Measurements from ENCODE around the gene ADORA2A. TPM values are rescaled to one million over a fixed set of nuclear protein-coding genes. Genes with fewer than 3 reads are reported as not detected.

ADORA2A gene
- total RNA-seq, 1 donor from 2014 or later = 17.9 TPM

DNA sequence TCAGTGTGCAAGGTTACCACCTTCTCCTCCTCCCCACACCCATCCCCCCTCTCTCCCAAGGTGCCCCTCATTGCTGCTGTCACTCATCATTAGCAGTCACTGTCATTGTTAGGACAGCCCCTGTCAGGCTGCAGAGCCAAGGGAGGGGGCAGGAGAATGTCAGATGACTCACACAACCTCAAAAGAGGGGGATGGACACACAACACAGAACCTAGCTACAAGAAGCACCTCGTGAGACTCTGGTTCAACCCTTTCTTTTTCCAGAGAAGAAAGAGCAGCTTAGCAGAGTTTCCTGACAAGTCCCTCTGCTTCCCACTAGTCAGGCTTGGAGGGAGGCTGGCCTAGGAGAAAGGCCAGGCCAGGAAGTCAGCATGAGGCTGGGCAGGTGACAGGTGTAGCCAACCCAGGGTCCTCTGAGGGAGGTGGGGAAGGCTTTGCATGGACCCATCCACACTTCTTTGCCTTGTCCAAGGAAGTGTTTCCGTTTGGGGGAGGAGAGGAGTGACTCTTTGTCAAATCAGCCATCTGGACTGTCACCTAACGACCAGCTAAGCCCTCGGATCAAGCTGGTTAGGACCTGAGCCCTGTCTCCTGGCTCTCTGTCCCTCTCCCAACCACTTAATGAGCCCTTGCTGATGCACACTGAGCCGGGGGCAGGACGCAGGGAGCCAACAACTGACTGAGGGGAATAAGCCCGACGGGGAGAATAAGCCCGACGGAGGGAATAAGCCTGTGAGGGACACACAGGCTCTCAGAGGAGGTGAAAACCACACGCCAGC is 18.3 kb downstream of the ADORA2A start:
- intact Hi-C loops (cut with micrococcal nuclease) = no loop called here

DNA sequence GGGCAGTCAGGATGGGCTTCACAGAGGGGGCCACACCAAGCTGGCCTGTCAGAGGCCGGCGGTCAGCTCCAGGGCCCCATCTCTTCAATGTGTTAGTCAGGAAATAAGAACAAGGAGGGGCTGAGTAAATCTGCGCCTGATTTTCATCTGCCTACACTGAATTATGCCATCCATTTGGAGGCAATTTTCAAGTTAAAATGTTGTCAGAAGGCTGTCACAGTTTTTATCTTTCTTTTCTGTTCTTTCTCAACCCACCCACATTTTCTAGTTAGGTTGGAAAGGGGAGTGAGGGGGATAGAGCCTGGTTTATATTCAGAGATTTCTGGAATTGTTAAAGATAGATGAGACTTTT is 18.8 kb downstream of the ADORA2A start:
- intact Hi-C loops (cut with micrococcal nuclease) = no loop called here

DNA sequence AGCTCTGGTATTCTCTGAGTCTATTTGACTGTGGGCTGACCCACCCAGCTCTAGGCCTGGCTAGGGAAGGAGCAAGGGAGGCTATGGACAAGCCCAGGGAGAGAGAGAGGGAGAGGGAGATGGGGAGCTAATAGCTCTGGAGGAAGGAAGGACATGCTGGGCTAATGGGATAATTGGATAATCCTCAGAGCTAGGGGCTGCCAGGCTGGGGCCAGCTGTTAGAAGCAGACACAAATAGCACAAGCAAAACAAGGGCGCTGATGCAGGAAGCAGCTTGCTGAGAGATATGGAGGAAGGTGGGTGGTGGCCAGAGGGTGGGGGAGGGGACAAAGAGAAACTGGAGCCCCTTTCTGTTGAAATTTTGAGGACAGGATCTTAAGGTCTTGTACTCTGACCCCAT is 23.2 kb downstream of the ADORA2A start:
- intact Hi-C loops (cut with micrococcal nuclease) = no loop called here

GRCh38 chr22:24451162-24451561 is 23.8 kb downstream of the ADORA2A start:
- intact Hi-C loops (cut with micrococcal nuclease) = no loop called here

GRCh38 chr22:24453853-24454252 is 26.5 kb downstream of the ADORA2A start:
- intact Hi-C loops (cut with micrococcal nuclease) = no loop called here

- intact Hi-C loops (cut with micrococcal nuclease) = no loop called here
These were observed 27.6 kb downstream of the ADORA2A start for GRCh38 chr22:24455039-24455438.

DNA sequence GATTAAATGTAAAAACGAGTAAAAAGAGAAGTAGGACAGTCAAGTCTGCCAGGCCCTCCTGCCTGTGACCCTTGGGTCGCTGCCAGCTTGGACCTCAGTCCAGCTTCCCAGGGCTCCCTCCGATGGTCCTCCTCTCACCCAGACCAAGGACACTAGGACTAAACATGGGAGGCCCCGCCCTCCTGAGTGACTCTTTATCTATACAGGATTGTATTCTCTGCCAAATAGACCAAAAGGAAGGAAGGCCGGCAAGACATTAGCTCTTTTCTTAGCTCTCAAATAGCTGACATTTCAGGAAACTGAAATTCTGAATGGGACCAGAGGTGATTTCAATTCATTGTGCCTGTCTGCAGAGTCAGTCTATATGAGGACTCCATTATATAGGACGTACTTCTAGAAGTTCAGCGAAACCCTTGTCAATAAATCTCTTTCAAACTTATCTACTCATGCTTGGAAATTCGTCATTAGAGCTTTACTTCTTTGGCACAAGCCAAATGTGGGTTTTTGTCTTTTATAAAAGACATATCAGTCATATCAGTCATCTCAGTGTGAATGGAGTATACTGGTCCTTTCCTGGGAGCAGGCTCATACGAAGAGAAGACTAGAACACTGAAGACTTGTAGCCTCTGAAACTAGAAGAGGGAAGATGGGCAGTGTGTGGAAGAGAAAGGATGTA is 28.5 kb downstream of the ADORA2A start:
- intact Hi-C loops (cut with micrococcal nuclease) = no loop called here

GRCh38 chr22:24457894-24458420 is 30.6 kb downstream of the ADORA2A start:
- intact Hi-C loops (cut with micrococcal nuclease) = no loop called here

DNA sequence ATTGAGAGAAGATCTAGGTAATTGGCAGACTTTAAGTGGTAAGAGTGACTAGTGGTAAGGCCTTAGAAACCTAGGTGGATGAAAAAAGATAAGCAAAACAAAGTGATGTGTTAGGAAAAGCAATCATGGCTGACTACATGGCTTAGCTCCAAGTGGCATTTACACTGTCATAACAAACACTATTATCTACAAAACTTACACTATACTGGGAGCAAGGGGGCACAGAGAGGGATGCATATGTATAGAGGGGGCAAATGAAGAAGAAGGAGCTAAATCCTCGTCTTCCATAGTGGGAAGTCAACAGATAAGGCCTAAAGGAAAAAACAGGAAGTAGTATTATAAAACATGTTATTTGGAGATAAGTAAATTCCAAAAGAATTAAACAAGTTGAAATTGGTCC is 32.5 kb downstream of the ADORA2A start:
- intact Hi-C loops (cut with micrococcal nuclease) = no loop called here

- intact Hi-C loops (cut with micrococcal nuclease) = no loop called here
These were observed 33.2 kb downstream of the ADORA2A start for GRCh38 chr22:24460418-24461089.

DNA sequence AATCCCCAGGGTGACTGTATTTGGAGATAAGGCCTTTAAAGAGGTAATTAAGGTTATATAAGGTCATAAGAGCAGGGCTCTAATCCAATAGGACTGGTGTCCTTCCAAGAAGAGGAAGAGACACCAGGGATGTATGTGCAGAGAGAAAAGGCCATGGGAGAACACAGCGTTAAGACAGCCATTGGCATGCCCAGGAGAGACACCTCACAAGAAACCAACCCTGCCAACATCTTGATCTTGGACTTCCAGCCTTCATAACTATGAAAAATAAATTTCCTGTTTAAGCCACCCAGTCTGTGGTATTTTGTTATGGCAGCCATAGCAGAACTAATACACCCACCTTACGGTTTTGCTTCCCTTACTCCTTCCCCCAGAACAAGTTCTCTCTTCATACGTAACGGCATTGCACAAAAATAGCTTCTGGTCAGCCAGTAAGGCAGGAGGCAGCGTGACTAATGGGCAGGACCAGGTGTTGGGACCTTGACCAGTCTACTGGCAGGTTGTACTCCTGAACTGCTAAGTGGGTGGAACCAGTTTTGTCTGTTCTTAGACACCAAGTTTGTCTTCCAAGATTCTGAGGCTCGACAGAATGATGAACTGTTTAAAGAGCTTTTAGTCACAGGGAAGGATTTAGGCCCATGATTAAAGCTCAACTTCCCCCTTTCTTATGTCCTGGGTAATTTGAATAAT is 35.8 kb downstream of the ADORA2A start:
- intact Hi-C loops (cut with micrococcal nuclease) = no loop called here

- intact Hi-C loops (cut with micrococcal nuclease) = no loop called here
These were observed 38.2 kb downstream of the ADORA2A start for GRCh38 chr22:24465566-24465965.

DNA sequence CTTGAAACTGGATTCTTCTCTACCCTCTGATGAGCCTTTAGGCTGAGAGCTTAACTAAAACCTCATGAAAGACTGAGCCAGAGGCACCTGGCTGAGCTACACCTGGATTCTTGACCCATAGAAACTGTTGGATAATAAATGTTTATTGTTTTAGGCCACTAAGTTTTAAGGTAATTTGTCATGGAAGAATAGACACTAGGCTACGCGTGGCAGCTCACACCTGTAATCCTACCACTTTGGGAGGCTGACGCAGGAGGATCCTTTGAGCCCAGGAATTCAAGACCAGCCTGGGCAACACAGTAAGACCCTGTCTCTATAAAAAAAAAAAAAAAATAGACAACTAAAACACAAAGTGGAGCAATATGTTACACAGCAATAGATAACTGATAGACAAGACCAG is 38.6 kb downstream of the ADORA2A start:
- intact Hi-C loops (cut with micrococcal nuclease) = no loop called here

DNA sequence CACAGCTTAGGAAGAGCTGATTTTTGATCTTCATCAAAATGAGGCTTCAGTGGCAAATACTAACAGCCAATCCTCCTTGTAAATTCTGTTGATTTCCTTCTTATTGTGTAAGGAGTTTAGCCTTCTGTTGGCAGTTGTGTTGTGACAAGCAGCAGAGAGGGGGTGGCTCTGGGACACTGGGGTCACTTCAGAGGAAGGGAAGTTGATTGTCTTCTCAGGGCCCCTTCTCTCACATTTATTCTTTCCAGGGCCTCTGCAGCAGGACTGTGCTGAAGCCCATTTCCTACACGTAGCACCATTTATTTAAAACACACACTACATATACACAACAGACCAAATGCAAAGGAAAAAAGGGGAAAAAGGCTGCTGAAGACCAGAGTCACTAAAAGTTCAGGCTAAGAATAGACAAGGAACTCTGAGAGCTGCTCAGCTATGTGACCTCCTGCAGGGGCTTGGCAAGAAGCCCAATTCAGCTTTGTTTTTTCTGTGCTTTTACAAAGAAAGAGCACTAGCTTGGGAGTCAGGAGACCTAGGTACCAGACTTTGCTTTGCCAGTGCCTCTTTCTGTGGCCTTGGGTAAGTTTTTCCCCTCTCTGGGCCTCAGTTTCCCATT is 39.4 kb downstream of the ADORA2A start:
- intact Hi-C loops (cut with micrococcal nuclease) = no loop called here

- intact Hi-C loops (cut with micrococcal nuclease) = no loop called here
These were observed 39.9 kb downstream of the ADORA2A start for GRCh38 chr22:24467340-24467739.

DNA sequence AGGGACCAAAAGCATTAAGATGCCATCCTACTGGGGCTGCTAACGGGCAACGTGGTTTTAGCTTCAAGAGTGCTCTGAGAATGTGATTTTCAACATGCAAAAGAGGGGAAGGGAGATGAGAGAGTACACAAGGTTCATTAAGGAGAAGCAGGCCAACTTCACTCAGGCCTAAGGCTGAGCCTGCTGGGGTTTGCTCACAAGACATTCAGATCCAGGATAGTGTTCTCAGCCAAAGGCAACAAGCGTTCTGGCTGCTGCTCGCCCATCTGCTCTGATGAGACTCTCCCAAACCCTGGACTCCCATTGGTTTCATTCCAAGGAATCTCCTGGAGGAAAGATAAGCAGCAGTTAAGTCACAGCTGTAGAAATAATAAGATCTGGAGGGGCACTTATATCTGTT is 44.2 kb downstream of the ADORA2A start:
- intact Hi-C loops (cut with micrococcal nuclease) = no loop called here

DNA sequence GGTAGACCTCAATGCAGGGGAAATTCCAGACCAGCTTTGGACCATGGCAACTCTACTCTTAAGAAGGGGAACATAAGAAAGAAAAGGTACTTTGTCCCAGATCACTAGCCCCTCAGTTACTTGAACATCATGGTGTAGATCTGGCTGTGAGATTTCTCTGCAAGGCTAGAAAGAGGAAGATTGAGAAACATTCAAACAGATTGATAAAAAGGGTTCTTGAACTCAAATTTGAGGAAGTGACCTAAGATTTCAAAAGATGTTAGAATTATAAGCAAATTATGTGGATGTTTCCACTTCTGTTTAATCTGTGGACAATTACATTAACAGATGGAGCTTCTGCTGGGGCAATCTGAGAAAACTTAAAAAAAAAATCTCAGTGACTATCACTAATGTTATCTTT is 45.9 kb downstream of the ADORA2A start:
- intact Hi-C loops (cut with micrococcal nuclease) = no loop called here

GRCh38 chr22:24474221-24474620 is 46.8 kb downstream of the ADORA2A start:
- intact Hi-C loops (cut with micrococcal nuclease) = no loop called here

DNA sequence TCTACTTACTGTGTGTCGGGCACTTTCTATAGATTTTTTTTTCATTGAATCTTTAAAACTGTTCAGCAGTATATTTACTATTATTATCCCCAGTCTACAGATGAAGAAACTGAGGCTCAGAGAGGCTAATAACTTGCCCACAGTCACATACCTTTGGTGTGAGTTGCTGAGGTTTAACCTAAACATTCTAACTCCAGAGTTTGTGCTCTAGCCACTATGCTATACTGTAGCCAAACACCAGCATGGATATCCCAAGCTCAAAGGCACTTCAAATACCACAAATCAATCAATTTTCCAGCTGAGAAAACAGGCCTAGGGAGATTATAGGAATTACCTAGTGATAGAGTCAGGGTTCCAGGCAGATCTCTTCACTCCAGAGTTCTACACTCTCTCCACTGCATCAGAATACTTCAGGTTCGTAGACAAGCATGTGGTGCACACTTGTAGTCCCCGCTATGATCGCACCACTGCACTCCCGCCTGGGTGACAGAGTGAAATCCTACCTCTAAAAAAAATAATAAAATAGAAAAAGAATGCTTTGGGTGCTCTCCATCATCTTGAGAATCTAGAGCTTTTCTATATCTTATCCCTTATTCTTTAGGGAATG is 47.4 kb downstream of the ADORA2A start:
- intact Hi-C loops (cut with micrococcal nuclease) = no loop called here

GRCh38 chr22:24481641-24482040 is 54.2 kb downstream of the ADORA2A start:
- intact Hi-C loops (cut with micrococcal nuclease) = no loop called here

GRCh38 chr22:24482575-24482974 is 55.2 kb downstream of the ADORA2A start:
- intact Hi-C loops (cut with micrococcal nuclease) = no loop called here

All from T-helper 2 cell treated with Interferon-gamma antibody and Interleukin-4, amounts not matched to agents 100 ng/mL and 5 ng/mL, for 36 hours (primary cell).